Vagina (tissue), 2 donors: ENCODE data around the gene SYNDIG1.

Source experiments
- POLR2A ChIP-seq, 2 donors: fragments of 450-650 bp; IDR thresholded peaks; one replicate each; pipeline ENCODE4 v1.6.1; 2017; ENCODE audit warnings: antibody characterized with exemption in 2 of 2, mild to moderate bottlenecking in 2 of 2, moderate library complexity in 2 of 2
- POLR2AphosphoS5 ChIP-seq, 2 donors: sonication (generic); formaldehyde crosslinking; IDR thresholded peaks; one replicate each; pipeline ENCODE4 v1.9.0; 2017; ENCODE audit warnings: antibody characterized with exemption in 2 of 2, mild to moderate bottlenecking in 2 of 2, low read depth in 1 of 2; ENCODE audit not compliant: insufficient read depth in 1 of 2
- TF ChIP-seq, protein P1 (sequence below), 3 experiments: fragments of 450-650 bp in 2 of 3; fragments of 200-600 bp in 1 of 3; sonication (generic) in 1 of 3; IDR thresholded peaks; one replicate each; pipeline ENCODE4 v1.5.1; 2017 to 2019; ENCODE audit warnings: antibody characterized with exemption in 3 of 3, mild to moderate bottlenecking in 2 of 3, moderate library complexity in 2 of 3

DNA sequence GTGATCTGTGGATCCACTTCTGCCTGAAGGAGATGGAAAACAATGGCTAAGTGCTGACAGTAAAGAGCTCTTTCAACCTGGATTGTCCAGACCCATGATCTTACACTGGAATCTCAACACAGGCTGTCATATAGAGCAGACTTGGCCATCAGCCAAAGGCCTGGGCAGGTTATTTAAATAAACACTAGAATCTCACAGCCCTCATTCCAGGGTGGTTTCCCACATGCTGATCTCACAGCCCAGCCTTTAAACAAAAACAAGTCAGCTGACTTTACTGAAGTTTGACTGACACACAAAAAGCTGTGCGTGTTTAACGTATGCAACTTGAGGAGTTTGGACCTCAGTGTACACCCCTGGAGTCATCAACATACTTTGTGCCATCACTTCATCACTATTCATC lies 28.4 kb downstream of the SYNDIG1 start:
- TF ChIP-seq POLR2AphosphoS5 (IDR thresholded peaks at IDR 0.05; ENCODE audit: insufficient read depth in 1 of 2, low read depth in 1 of 2) (no peak), POLR2A (IDR thresholded peaks at IDR 0.05) (no peak)
- TF ChIP-seq, protein P1, sequence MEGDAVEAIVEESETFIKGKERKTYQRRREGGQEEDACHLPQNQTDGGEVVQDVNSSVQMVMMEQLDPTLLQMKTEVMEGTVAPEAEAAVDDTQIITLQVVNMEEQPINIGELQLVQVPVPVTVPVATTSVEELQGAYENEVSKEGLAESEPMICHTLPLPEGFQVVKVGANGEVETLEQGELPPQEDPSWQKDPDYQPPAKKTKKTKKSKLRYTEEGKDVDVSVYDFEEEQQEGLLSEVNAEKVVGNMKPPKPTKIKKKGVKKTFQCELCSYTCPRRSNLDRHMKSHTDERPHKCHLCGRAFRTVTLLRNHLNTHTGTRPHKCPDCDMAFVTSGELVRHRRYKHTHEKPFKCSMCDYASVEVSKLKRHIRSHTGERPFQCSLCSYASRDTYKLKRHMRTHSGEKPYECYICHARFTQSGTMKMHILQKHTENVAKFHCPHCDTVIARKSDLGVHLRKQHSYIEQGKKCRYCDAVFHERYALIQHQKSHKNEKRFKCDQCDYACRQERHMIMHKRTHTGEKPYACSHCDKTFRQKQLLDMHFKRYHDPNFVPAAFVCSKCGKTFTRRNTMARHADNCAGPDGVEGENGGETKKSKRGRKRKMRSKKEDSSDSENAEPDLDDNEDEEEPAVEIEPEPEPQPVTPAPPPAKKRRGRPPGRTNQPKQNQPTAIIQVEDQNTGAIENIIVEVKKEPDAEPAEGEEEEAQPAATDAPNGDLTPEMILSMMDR (IDR thresholded peaks at IDR 0.05) = no peak
